ENCODE results near the gene S100A7A.
"Not testable (repeated sequence)": the region's sequence is repeated elsewhere in the genome, so short reads cannot be mapped to it uniquely, and the experiment has no call there.

Gene S100A7A

GRCh38 chr1:153417136-153417888, 992 bp downstream of the S100A7A start:
- Histone ChIP-seq H4K8ac (ENCODE audit: low read depth, low read length) (no peak overlapping the region), H3K36me3 (replicated peaks in 1 of 2; ENCODE audit: control insufficient read depth in 2 of 2, insufficient read depth in 2 of 2, low read length in 2 of 2) (no peaks in the 10 kb centered on the region), H3K4me2 (ENCODE audit: insufficient read depth, low read length, poor library complexity, severe bottlenecking) (no peak overlapping the region), H3K14ac (ENCODE audit: low read length) (no peak overlapping the region), H2AK5ac (ENCODE audit: low read depth, low read length) (no peak overlapping the region), H3K9ac (ENCODE audit: low read depth, low read length, poor library complexity) (no peak overlapping the region), H3K18ac (ENCODE audit: low read length) (no peak overlapping the region), H2BK120ac (ENCODE audit: low read depth, low read length) (no peak overlapping the region), H2BK5ac (ENCODE audit: low read length) (no peak overlapping the region), H2BK15ac (ENCODE audit: low read length) (no peak overlapping the region), H3K79me1 (ENCODE audit: low read depth, low read length) (no peaks in the 10 kb centered on the region), H3K4ac (ENCODE audit: low read length) (no peak overlapping the region), H2BK12ac (ENCODE audit: low read length) (no peak overlapping the region), H3K27ac (replicated peaks; ENCODE audit: low read length) (no peak overlapping the region), H2AFZ (ENCODE audit: low read length) (no peak overlapping the region), H3K23ac (ENCODE audit: low read depth, low read length, poor library complexity) (no peak overlapping the region), H4K91ac (ENCODE audit: low read depth, low read length, poor library complexity) (no peak overlapping the region), H3K9me3 (replicated peaks in 1 of 2; ENCODE audit: control insufficient read depth in 2 of 2, insufficient read depth in 1 of 2, low read depth in 1 of 2, low read length in 2 of 2) (no peaks in the 10 kb centered on the region), H3K27me3 (ENCODE audit: control insufficient read depth in 3 of 3, insufficient read depth in 3 of 3, low read depth in 1 of 3, low read length in 3 of 3) (peaks cover 0 to 5% (median 0%) of the 10 kb centered on the region in 3 experiments), H3K4me1 (ENCODE audit: control insufficient read depth in 2 of 2, insufficient read depth in 1 of 2, low read depth in 1 of 2, low read length in 2 of 2) (no peaks in the 10 kb centered on the region), H3K4me3 (ENCODE audit: low read length in 2 of 2) (no peak overlapping the region)
- no CpG with 5 or more reads among the region's 12 CpGs for WGBS, 2 donors (ENCODE audit: extremely low coverage in 2 of 2, insufficient read length in 2 of 2, insufficient replicate concordance in 1 of 2)
- DNase-seq (ENCODE audit: low spot score), result no peak

GRCh38 chr1:153418758-153419435, 2.6 kb downstream of the S100A7A start:
- H3K4me3 ChIP-seq (ENCODE audit: low read length in 2 of 2); H3K36me3 ChIP-seq (replicated peaks in 1 of 2; ENCODE audit: control insufficient read depth in 2 of 2, insufficient read depth in 2 of 2, low read length in 2 of 2); H2BK120ac ChIP-seq (ENCODE audit: low read depth, low read length); H4K8ac ChIP-seq (ENCODE audit: low read depth, low read length); H3K4me2 ChIP-seq (ENCODE audit: insufficient read depth, low read length, poor library complexity, severe bottlenecking); H2BK15ac ChIP-seq (ENCODE audit: low read length); H3K23ac ChIP-seq (ENCODE audit: low read depth, low read length, poor library complexity); H3K4ac ChIP-seq (ENCODE audit: low read length); H2BK12ac ChIP-seq (ENCODE audit: low read length); H3K14ac ChIP-seq (ENCODE audit: low read length); H3K9ac ChIP-seq (ENCODE audit: low read depth, low read length, poor library complexity); H3K4me1 ChIP-seq (ENCODE audit: control insufficient read depth in 2 of 2, insufficient read depth in 1 of 2, low read depth in 1 of 2, low read length in 2 of 2); H2AFZ ChIP-seq (ENCODE audit: low read length); H3K27ac ChIP-seq (replicated peaks; ENCODE audit: low read length); DNase-seq (ENCODE audit: low spot score); H3K9me3 ChIP-seq (replicated peaks in 1 of 2; ENCODE audit: control insufficient read depth in 2 of 2, insufficient read depth in 1 of 2, low read depth in 1 of 2, low read length in 2 of 2); H3K18ac ChIP-seq (ENCODE audit: low read length); H2BK5ac ChIP-seq (ENCODE audit: low read length); H3K79me1 ChIP-seq (ENCODE audit: low read depth, low read length); H3K27me3 ChIP-seq (ENCODE audit: control insufficient read depth in 3 of 3, insufficient read depth in 3 of 3, low read depth in 1 of 3, low read length in 3 of 3); H2AK5ac ChIP-seq (ENCODE audit: low read depth, low read length); H4K91ac ChIP-seq (ENCODE audit: low read depth, low read length, poor library complexity): not testable (repeated sequence)
- WGBS, 2 donors (ENCODE audit: extremely low coverage in 2 of 2, insufficient read length in 2 of 2, insufficient replicate concordance in 1 of 2), result no CpG with 5 or more reads among the region's 7 CpGs

DNA sequence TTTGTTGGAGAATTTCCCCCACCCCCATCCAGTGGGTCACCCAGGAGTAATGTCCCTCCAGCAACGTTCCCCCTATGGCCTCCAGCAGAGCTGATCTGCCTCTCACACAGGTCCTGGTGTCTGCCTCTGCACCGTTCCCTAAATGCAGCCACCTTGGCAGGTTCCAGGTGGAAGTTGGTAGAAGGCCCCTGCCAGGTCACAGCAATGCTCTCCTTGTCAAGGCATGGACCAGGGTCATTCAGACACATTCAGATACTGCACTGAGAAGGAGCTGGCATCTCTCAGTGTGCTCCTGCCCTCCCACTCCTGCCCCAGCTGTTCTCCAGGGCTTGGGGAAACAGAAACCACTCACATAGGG, 3.1 kb downstream of the S100A7A start:
- not testable (repeated sequence) for H2BK12ac ChIP-seq (ENCODE audit: low read length); H2BK15ac ChIP-seq (ENCODE audit: low read length); DNase-seq (ENCODE audit: low spot score); H3K4ac ChIP-seq (ENCODE audit: low read length); H2BK5ac ChIP-seq (ENCODE audit: low read length); H3K27me3 ChIP-seq (ENCODE audit: control insufficient read depth in 3 of 3, insufficient read depth in 3 of 3, low read depth in 1 of 3, low read length in 3 of 3); H3K4me2 ChIP-seq (ENCODE audit: insufficient read depth, low read length, poor library complexity, severe bottlenecking); H3K4me1 ChIP-seq (ENCODE audit: control insufficient read depth in 2 of 2, insufficient read depth in 1 of 2, low read depth in 1 of 2, low read length in 2 of 2); H3K36me3 ChIP-seq (replicated peaks in 1 of 2; ENCODE audit: control insufficient read depth in 2 of 2, insufficient read depth in 2 of 2, low read length in 2 of 2); H4K8ac ChIP-seq (ENCODE audit: low read depth, low read length); H3K23ac ChIP-seq (ENCODE audit: low read depth, low read length, poor library complexity); H3K9ac ChIP-seq (ENCODE audit: low read depth, low read length, poor library complexity); H2AFZ ChIP-seq (ENCODE audit: low read length); H3K27ac ChIP-seq (replicated peaks; ENCODE audit: low read length); H2AK5ac ChIP-seq (ENCODE audit: low read depth, low read length); H3K14ac ChIP-seq (ENCODE audit: low read length); H4K91ac ChIP-seq (ENCODE audit: low read depth, low read length, poor library complexity); H3K9me3 ChIP-seq (replicated peaks in 1 of 2; ENCODE audit: control insufficient read depth in 2 of 2, insufficient read depth in 1 of 2, low read depth in 1 of 2, low read length in 2 of 2); H2BK120ac ChIP-seq (ENCODE audit: low read depth, low read length); H3K4me3 ChIP-seq (ENCODE audit: low read length in 2 of 2); H3K18ac ChIP-seq (ENCODE audit: low read length); H3K79me1 ChIP-seq (ENCODE audit: low read depth, low read length)
- no CpG with 5 or more reads among the region's 2 CpGs for WGBS, 2 donors (ENCODE audit: extremely low coverage in 2 of 2, insufficient read length in 2 of 2, insufficient replicate concordance in 1 of 2)

DNA sequence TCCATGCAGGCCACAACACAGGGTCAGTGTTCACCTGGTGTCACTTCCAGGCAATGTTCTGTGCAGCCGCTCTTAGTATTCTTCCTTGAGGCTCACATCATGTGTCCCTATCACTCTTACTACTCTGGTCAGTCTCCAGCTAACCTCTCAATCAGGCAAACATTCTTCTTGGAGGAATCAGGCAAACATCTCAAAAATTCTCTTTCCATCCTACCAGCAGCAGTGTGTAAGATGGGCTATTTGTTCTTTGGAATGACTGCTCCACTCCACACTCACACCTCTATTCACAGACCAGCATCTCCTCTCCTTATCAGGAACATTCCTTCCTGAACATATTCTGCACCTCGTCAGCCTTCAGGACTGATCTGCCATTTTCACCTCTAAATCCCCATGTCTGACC, 4.0 kb downstream of the S100A7A start:
- Histone ChIP-seq H3K27ac (replicated peaks; ENCODE audit: low read length) (no peak overlapping the region), H3K36me3 (replicated peaks in 1 of 2; ENCODE audit: control insufficient read depth in 2 of 2, insufficient read depth in 2 of 2, low read length in 2 of 2) (no peaks in the 10 kb centered on the region), H3K23ac (ENCODE audit: low read depth, low read length, poor library complexity) (no peak overlapping the region), H2AFZ (ENCODE audit: low read length) (no peak overlapping the region), H4K91ac (ENCODE audit: low read depth, low read length, poor library complexity) (no peak overlapping the region), H3K14ac (ENCODE audit: low read length) (no peak overlapping the region), H2BK5ac (ENCODE audit: low read length) (no peak overlapping the region), H2AK5ac (ENCODE audit: low read depth, low read length) (no peak overlapping the region), H3K4me3 (ENCODE audit: low read length in 2 of 2) (no peak overlapping the region), H3K4me1 (ENCODE audit: control insufficient read depth in 2 of 2, insufficient read depth in 1 of 2, low read depth in 1 of 2, low read length in 2 of 2) (no peaks in the 10 kb centered on the region), H3K27me3 (ENCODE audit: control insufficient read depth in 3 of 3, insufficient read depth in 3 of 3, low read depth in 1 of 3, low read length in 3 of 3) (peaks cover 0 to 5% (median 0%) of the 10 kb centered on the region in 3 experiments), H2BK12ac (ENCODE audit: low read length) (no peak overlapping the region), H2BK15ac (ENCODE audit: low read length) (no peak overlapping the region), H2BK120ac (ENCODE audit: low read depth, low read length) (no peak overlapping the region), H4K8ac (ENCODE audit: low read depth, low read length) (no peak overlapping the region), H3K18ac (ENCODE audit: low read length) (no peak overlapping the region), H3K4me2 (ENCODE audit: insufficient read depth, low read length, poor library complexity, severe bottlenecking) (no peak overlapping the region), H3K9me3 (replicated peaks in 1 of 2; ENCODE audit: control insufficient read depth in 2 of 2, insufficient read depth in 1 of 2, low read depth in 1 of 2, low read length in 2 of 2) (no peaks in the 10 kb centered on the region), H3K9ac (ENCODE audit: low read depth, low read length, poor library complexity) (no peak overlapping the region), H3K4ac (ENCODE audit: low read length) (no peak overlapping the region), H3K79me1 (ENCODE audit: low read depth, low read length) (no peaks in the 10 kb centered on the region)
- no CpG with 5 or more reads among the region's 2 CpGs for WGBS, 2 donors (ENCODE audit: extremely low coverage in 2 of 2, insufficient read length in 2 of 2, insufficient replicate concordance in 1 of 2)
- no peak for DNase-seq (ENCODE audit: low spot score)
